Tibial nerve (tissue), 4 donors: ENCODE data around the gene RLN3. TPM values are rescaled to one million over a fixed set of nuclear protein-coding genes. Genes with fewer than 3 reads are reported as not detected.

Experiments used
- DNase-seq, 2 donors: peaks; one replicate each; pipeline ENCODE4 v3.0.0-alpha.2; 2019; ENCODE audit warnings: low spot score in 2 of 2
- H3K27ac ChIP-seq, 4 donors: fragments of 200-600 bp; sonication (generic) in 3 of 4; one replicate each; pipeline ENCODE4 v1.5.1; 2017 to 2019; ENCODE audit warnings: mild to moderate bottlenecking in 1 of 4
- H3K27me3 ChIP-seq, 2 donors: fragments of 200-600 bp; sonication (generic) in 1 of 2; one replicate each; pipeline versions ENCODE4 v1.5.1 to v1.6.0; 2017 to 2019
- H3K36me3 ChIP-seq, 3 donors: fragments of 200-600 bp; sonication (generic); one replicate each; pipeline ENCODE4 v1.5.1; 2018 to 2019
- H3K4me1 ChIP-seq, 4 donors: fragments of 200-600 bp; sonication (generic) in 3 of 4; one replicate each; pipeline ENCODE4 v1.5.1; 2017 to 2019
- H3K4me3 ChIP-seq, 4 donors: fragments of 200-600 bp; sonication (generic) in 3 of 4; one replicate each; pipeline ENCODE4 v1.5.1; 2017 to 2019; ENCODE audit warnings: mild to moderate bottlenecking in 1 of 4, moderate library complexity in 1 of 4
- H3K9me3 ChIP-seq, 4 donors: fragments of 200-600 bp; sonication (generic) in 3 of 4; one replicate each; pipeline ENCODE4 v1.5.1; 2017 to 2019
- EP300 ChIP-seq, 2 donors: sonication (generic); formaldehyde crosslinking; IDR thresholded peaks; one replicate each; pipeline ENCODE4 v1.6.1; 2017; ENCODE audit warnings: antibody characterized with exemption in 2 of 2, mild to moderate bottlenecking in 1 of 2
- POLR2A ChIP-seq, 2 donors: fragments of 450-650 bp; IDR thresholded peaks; one replicate each; pipeline ENCODE4 v1.6.1; 2017; ENCODE audit warnings: antibody characterized with exemption in 2 of 2, mild to moderate bottlenecking in 2 of 2, moderate library complexity in 2 of 2
- WGBS, 2 donors: methylation state at CpG; one replicate each; pipeline ENCODE4 v1.1.5; 2018; 5-methylcytosine and 5-hydroxymethylcytosine counted together
- total RNA-seq, 4 donors: library from RNA; depleted of rRNA; stranded (reverse); fragments of >200 nt; gene quantifications; one replicate each; pipeline ENCODE4 v1.1.0, GENCODE V29; 2016
- TF ChIP-seq, protein P1 (sequence below), 5 experiments: fragments of 200-600 bp in 3 of 5; fragments of 450-650 bp in 2 of 5; sonication (generic) in 3 of 5; IDR thresholded peaks; one replicate each; pipeline ENCODE4 v1.5.1; 2016 to 2019; ENCODE audit warnings: antibody characterized with exemption in 5 of 5, mild to moderate bottlenecking in 3 of 5, moderate library complexity in 2 of 5

RLN3 gene
- total RNA-seq, 4 donors from 2014 or later: not detected

GRCh38 chr19:14058182-14059092 lies 30.5 kb downstream of the RLN3 start:
- DNase-seq: no peak
- Histone ChIP-seq H3K4me3 (peak overlapping the region in 1 of 4 donors; percentile 48), H3K9me3 (peaks cover 0 to 10% (median 0%) of the 10 kb centered on the region in 4 donors), H3K27me3 (peaks cover 2 to 62% of the 10 kb centered on the region in 2 donors), H3K36me3 (peaks cover 0 to 4% (median 0%) of the 10 kb centered on the region in 3 donors), H3K4me1 (peaks cover 0 to 22% (median 5%) of the 10 kb centered on the region in 4 donors), H3K27ac (no peak overlapping the region)
- 23 to 24% methylated on average over 17 of the region's 17 CpGs for whole genome bisulfite sequencing, 2 donors
- TF ChIP-seq, protein P1, sequence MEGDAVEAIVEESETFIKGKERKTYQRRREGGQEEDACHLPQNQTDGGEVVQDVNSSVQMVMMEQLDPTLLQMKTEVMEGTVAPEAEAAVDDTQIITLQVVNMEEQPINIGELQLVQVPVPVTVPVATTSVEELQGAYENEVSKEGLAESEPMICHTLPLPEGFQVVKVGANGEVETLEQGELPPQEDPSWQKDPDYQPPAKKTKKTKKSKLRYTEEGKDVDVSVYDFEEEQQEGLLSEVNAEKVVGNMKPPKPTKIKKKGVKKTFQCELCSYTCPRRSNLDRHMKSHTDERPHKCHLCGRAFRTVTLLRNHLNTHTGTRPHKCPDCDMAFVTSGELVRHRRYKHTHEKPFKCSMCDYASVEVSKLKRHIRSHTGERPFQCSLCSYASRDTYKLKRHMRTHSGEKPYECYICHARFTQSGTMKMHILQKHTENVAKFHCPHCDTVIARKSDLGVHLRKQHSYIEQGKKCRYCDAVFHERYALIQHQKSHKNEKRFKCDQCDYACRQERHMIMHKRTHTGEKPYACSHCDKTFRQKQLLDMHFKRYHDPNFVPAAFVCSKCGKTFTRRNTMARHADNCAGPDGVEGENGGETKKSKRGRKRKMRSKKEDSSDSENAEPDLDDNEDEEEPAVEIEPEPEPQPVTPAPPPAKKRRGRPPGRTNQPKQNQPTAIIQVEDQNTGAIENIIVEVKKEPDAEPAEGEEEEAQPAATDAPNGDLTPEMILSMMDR (IDR thresholded peaks at IDR 0.05): no peak
- TF ChIP-seq POLR2A (IDR thresholded peaks at IDR 0.05): no peak
- TF ChIP-seq EP300 (IDR thresholded peaks at IDR 0.05): no peak

DNA sequence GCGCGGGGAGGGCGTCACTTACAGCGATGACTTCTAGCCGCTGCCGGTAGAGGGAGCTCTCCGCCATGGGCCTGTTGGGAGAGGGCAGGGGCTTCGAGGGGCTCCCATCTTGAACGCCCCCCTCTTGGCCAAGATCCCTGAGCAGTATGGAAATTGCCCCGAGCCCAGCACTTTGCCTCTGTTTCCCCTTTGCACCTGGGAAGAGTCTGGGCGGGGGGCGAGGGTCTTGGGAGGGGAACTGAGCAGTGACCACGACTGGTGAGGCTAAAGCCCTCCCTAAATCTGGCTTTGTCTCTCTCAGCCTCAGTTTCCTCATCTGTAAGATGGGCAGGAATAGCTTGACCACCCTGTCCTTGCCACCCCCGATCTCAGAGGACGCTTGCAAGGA lies 31.1 kb downstream of the RLN3 start:
- H3K27ac ChIP-seq: no peak overlapping the region
- no peak for DNase-seq
- H3K4me3 ChIP-seq: no peak overlapping the region
- WGBS, 2 donors: 13 to 16% methylated on average over 14 to 15 of the region's 15 CpGs
- H3K27me3 ChIP-seq: peaks cover 2 to 62% of the 10 kb centered on the region in 2 donors
- no peaks in the 10 kb centered on the region for H3K36me3 ChIP-seq
- TF ChIP-seq POLR2A (IDR thresholded peaks at IDR 0.05) (no peak), EP300 (IDR thresholded peaks at IDR 0.05) (no peak)
- TF ChIP-seq, protein P1 (IDR thresholded peaks at IDR 0.05): peak; percentile 34 to 47 (median 41)
- H3K4me1 ChIP-seq: peaks cover 0 to 22% (median 5%) of the 10 kb centered on the region in 4 donors
- peaks cover 0 to 4% (median 0%) of the 10 kb centered on the region in 4 donors for H3K9me3 ChIP-seq

- DNase-seq: no peak
- Histone ChIP-seq H3K36me3 (no peaks in the 10 kb centered on the region), H3K27me3 (peaks cover 2 to 65% of the 10 kb centered on the region in 2 donors), H3K4me1 (peaks cover 0 to 22% (median 5%) of the 10 kb centered on the region in 4 donors), H3K9me3 (no peaks in the 10 kb centered on the region), H3K4me3 (no peak overlapping the region), H3K27ac (no peak overlapping the region)
- TF ChIP-seq POLR2A (IDR thresholded peaks at IDR 0.05) (no peak), EP300 (IDR thresholded peaks at IDR 0.05) (no peak)
- TF ChIP-seq, protein P1 (IDR thresholded peaks at IDR 0.05): no peak
- 57 to 62% methylated on average over 8 of the region's 8 CpGs for WGBS, 2 donors
Observed at GRCh38 chr19:14059652-14060155, 31.8 kb downstream of the RLN3 start.

DNA sequence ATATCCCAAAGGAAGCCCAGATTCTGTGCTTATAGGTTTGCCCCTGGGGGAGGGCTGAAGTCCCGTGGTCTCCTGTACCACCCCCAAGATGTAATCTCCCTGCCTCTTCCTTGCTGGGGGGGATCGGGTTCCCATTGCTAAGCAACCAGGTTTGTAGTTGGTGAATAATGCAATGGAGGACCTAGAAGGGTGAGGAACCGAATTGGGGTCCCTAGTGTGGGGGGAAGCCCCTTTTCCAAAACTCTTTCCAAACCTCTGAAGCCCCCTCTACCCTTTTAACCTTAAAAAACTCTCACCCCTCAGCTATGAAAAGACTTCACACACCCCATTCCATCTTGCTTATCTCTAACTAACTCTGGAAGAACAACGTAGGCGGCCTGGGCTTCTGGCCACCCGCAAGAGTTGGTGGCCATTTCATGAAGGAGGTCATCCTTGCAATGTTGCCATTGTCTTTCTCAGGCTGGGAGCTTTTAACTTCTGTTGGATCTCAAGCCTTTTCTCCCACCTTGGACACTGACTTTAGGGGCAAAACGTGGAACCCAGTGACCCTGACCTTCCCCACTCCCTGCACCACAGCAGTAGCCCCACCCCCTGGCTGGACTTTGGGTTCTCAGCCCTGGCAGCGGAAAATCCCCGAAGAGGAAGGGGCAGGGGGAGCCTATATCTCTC lies 33.3 kb downstream of the RLN3 start:
- Histone ChIP-seq H3K4me1 (peaks cover 0 to 22% (median 5%) of the 10 kb centered on the region in 4 donors), H3K4me3 (no peak overlapping the region), H3K36me3 (no peaks in the 10 kb centered on the region), H3K9me3 (no peaks in the 10 kb centered on the region), H3K27ac (peak overlapping the region in 1 of 4 donors; percentile 39), H3K27me3 (peaks cover 2 to 62% of the 10 kb centered on the region in 2 donors)
- TF ChIP-seq, protein P1 (IDR thresholded peaks at IDR 0.05): no peak
- TF ChIP-seq POLR2A (IDR thresholded peaks at IDR 0.05): no peak
- TF ChIP-seq EP300 (IDR thresholded peaks at IDR 0.05): no peak
- 54% methylated on average over 9 of the region's 9 CpGs for WGBS, 2 donors
- no peak for DNase-seq
